ENCODE data around the gene GNG13. TPM values are rescaled to one million over a fixed set of nuclear protein-coding genes. Genes with fewer than 3 reads are reported as not detected.

Gene GNG13
- total RNA-seq, 4 donors from 2014 or later = not detected

GRCh38 chr16:808085-808386 lies 7.5 kb upstream of the GNG13 start:
- Histone ChIP-seq H3K27ac (no peak overlapping the region), H3K36me3 (no peaks in the 10 kb centered on the region), H3K4me3 (peak overlapping the region; percentile 65), H3K27me3 (peaks cover 28% of the 10 kb centered on the region), H3K9me3 (no peaks in the 10 kb centered on the region), H3K4me1 (peaks cover 2% of the 10 kb centered on the region)
- no peak for DNase-seq (ENCODE audit: low spot score in 2 of 2)
- 4% methylated on average over 19 of the region's 19 CpGs for WGBS
- TF ChIP-seq EP300 (IDR thresholded peaks at IDR 0.05) (no peak), POLR2A (IDR thresholded peaks at IDR 0.05) (no peak), CTCF (IDR thresholded peaks at IDR 0.05) (no peak), POLR2AphosphoS5 (IDR thresholded peaks at IDR 0.05) (no peak)

- no peaks in the 10 kb centered on the region for H3K9me3 ChIP-seq
- H3K27me3 ChIP-seq = peaks cover 28% of the 10 kb centered on the region
- H3K4me3 ChIP-seq = peak overlapping the region; percentile 65
- peak; percentile 94 to 96 for DNase-seq (ENCODE audit: low spot score in 2 of 2)
- TF ChIP-seq POLR2AphosphoS5 (IDR thresholded peaks at IDR 0.05) (peak; percentile 42 to 81 (median 72)), CTCF (IDR thresholded peaks at IDR 0.05) (no peak), POLR2A (IDR thresholded peaks at IDR 0.05) (peak; percentile 40 to 83), EP300 (IDR thresholded peaks at IDR 0.05) (no peak)
- H3K36me3 ChIP-seq = no peaks in the 10 kb centered on the region
- peak overlapping the region; percentile 83 for H3K27ac ChIP-seq
- peaks cover 2% of the 10 kb centered on the region for H3K4me1 ChIP-seq
- 0% methylated on average over 23 of the region's 80 CpGs for WGBS
These were observed 7.0 kb upstream of the GNG13 start for GRCh38 chr16:807347-808084.

- 76% methylated on average over 10 of the region's 17 CpGs for WGBS
- Histone ChIP-seq H3K4me3 (no peak overlapping the region), H3K9me3 (no peaks in the 10 kb centered on the region), H3K27me3 (peaks cover 38% of the 10 kb centered on the region), H3K36me3 (no peaks in the 10 kb centered on the region), H3K27ac (no peak overlapping the region), H3K4me1 (peaks cover 2% of the 10 kb centered on the region)
- DNase-seq (ENCODE audit: low spot score in 2 of 2) = no peak
- TF ChIP-seq EP300 (IDR thresholded peaks at IDR 0.05) (no peak), CTCF (IDR thresholded peaks at IDR 0.05) (no peak), POLR2AphosphoS5 (IDR thresholded peaks at IDR 0.05) (no peak), POLR2A (IDR thresholded peaks at IDR 0.05) (no peak)
These were observed 4.9 kb upstream of the GNG13 start for GRCh38 chr16:805474-805873.

GRCh38 chr16:804193-805048 lies 3.9 kb upstream of the GNG13 start:
- DNase-seq (ENCODE audit: low spot score in 2 of 2) = no peak
- Histone ChIP-seq H3K9me3 (no peaks in the 10 kb centered on the region), H3K4me3 (no peak overlapping the region), H3K36me3 (no peaks in the 10 kb centered on the region), H3K4me1 (peaks cover 7% of the 10 kb centered on the region), H3K27me3 (peaks cover 49% of the 10 kb centered on the region), H3K27ac (no peak overlapping the region)
- 54% methylated on average over 28 of the region's 33 CpGs for WGBS
- no peak for TF ChIP-seq CTCF (IDR thresholded peaks at IDR 0.05)
- no peak for TF ChIP-seq POLR2A (IDR thresholded peaks at IDR 0.05)

GRCh38 chr16:803754-804080 lies 3.2 kb upstream of the GNG13 start:
- Histone ChIP-seq H3K4me3 (no peak overlapping the region), H3K36me3 (no peaks in the 10 kb centered on the region), H3K4me1 (peaks cover 7% of the 10 kb centered on the region), H3K27me3 (peaks cover 56% of the 10 kb centered on the region), H3K27ac (no peak overlapping the region), H3K9me3 (no peaks in the 10 kb centered on the region)
- 45% methylated on average over 8 of the region's 8 CpGs for WGBS
- no peak for TF ChIP-seq POLR2AphosphoS5 (IDR thresholded peaks at IDR 0.05)
- no peak for TF ChIP-seq EP300 (IDR thresholded peaks at IDR 0.05)
- TF ChIP-seq POLR2A (IDR thresholded peaks at IDR 0.05) = no peak
- TF ChIP-seq CTCF (IDR thresholded peaks at IDR 0.05) = no peak
- DNase-seq (ENCODE audit: low spot score in 2 of 2) = no peak

Data from suprapubic skin (tissue), 4 donors.